Lower leg skin (tissue), 4 donors: Measurements from ENCODE around the gene HS6ST2. TPM values are rescaled to one million over a fixed set of nuclear protein-coding genes. Genes with fewer than 3 reads are reported as not detected.

Experiments
- DNase-seq, 2 donors: peaks; one replicate each; pipeline ENCODE4 v3.0.0-alpha.2; 2019; ENCODE audit warnings: low spot score in 2 of 2
- H3K4me3 ChIP-seq: fragments of 200-600 bp; sonication (generic); 2 replicates; pipeline ENCODE4 v1.5.1; 2017; ENCODE audit warnings: mild to moderate bottlenecking, low read depth; ENCODE audit not compliant: poor library complexity, severe bottlenecking
- POLR2A ChIP-seq, 2 donors: fragments of 450-650 bp; IDR thresholded peaks; one replicate each; pipeline ENCODE4 v1.6.1; 2016 to 2017; ENCODE audit warnings: antibody characterized with exemption in 2 of 2, mild to moderate bottlenecking in 1 of 2, moderate library complexity in 1 of 2
- WGBS, 2 donors: methylation state at CpG; one replicate each; pipeline ENCODE4 v1.1.5; 2018; 5-methylcytosine and 5-hydroxymethylcytosine counted together
- intact Hi-C: fragments of 100-400 bp; cut with DNase I; formaldehyde crosslinking; loops from one replicate; pipeline ENCODE4 v1.15.0; 2023; ENCODE audit warnings: low total_unique reads
- total RNA-seq, 4 donors: library from RNA; depleted of rRNA; stranded (reverse); fragments of >200 nt; gene quantifications; one replicate each; pipeline ENCODE4 v1.1.0, GENCODE V29; 2016
- TF ChIP-seq, protein P1 (sequence below), 3 donors: fragments of 450-650 bp; IDR thresholded peaks; one replicate each; pipeline ENCODE4 v1.5.1; 2016; ENCODE audit warnings: antibody characterized with exemption in 3 of 3, mild to moderate bottlenecking in 3 of 3, moderate library complexity in 2 of 3

HS6ST2 gene
- total RNA-seq, 4 donors from 2014 or later: 0.17 to 0.29 TPM; not detected in 2

- no peak overlapping the region for H3K4me3 ChIP-seq
- WGBS, 2 donors: 79 to 91% methylated on average over 9 of the region's 9 CpGs
- DNase-seq: no peak
- intact Hi-C loops: no loop called here
- TF ChIP-seq POLR2A (IDR thresholded peaks at IDR 0.05): no peak
- TF ChIP-seq, protein P1, sequence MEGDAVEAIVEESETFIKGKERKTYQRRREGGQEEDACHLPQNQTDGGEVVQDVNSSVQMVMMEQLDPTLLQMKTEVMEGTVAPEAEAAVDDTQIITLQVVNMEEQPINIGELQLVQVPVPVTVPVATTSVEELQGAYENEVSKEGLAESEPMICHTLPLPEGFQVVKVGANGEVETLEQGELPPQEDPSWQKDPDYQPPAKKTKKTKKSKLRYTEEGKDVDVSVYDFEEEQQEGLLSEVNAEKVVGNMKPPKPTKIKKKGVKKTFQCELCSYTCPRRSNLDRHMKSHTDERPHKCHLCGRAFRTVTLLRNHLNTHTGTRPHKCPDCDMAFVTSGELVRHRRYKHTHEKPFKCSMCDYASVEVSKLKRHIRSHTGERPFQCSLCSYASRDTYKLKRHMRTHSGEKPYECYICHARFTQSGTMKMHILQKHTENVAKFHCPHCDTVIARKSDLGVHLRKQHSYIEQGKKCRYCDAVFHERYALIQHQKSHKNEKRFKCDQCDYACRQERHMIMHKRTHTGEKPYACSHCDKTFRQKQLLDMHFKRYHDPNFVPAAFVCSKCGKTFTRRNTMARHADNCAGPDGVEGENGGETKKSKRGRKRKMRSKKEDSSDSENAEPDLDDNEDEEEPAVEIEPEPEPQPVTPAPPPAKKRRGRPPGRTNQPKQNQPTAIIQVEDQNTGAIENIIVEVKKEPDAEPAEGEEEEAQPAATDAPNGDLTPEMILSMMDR (IDR thresholded peaks at IDR 0.05): no peak
Measured at GRCh38 chrX:132807411-132808030, 150.9 kb downstream of the HS6ST2 start.

DNA sequence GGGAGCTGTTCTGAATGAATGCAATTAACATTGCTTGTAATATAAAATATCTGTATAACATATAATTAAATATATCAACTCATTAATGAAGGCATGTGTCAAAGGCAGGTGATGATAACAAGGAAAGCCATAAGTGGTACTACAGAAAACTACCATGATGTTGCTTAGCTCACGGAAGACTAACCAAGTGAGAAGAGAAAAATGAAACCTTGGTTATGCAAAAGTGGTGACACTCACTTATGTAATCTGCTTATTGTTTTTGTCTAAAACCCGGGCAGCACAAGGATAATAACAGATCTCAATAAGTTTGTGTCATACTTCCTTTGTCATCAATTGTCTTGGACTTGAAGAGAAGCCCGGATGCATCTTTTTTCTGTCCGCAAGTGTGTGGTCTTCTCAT, 156.4 kb downstream of the HS6ST2 start:
- no peak overlapping the region for H3K4me3 ChIP-seq
- TF ChIP-seq, protein P1 (IDR thresholded peaks at IDR 0.05): no peak
- no peak for TF ChIP-seq POLR2A (IDR thresholded peaks at IDR 0.05)

DNA sequence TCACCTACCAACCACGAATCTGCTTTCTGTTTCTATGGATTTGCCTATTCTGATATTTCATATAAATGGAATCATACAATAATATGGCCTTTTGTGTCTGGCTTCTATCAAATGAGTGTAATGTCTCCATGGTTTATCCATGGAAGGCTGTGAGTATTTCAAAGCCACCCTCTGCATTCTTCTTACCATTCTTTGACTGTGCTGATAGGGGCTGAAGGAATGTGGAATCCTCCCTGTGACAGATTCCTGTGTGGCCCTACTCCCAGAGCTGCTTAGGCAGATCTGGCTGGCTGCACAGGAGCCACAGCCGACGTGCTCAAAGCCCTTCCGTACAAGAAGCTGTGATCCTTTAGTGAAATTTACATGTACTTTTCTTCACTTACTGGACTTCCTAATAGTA, 163.2 kb downstream of the HS6ST2 start:
- DNase-seq: no peak
- WGBS, 2 donors: 74 to 87% methylated on average over 4 of the region's 4 CpGs
- TF ChIP-seq, protein P1 (IDR thresholded peaks at IDR 0.05): no peak
- no peak for TF ChIP-seq POLR2A (IDR thresholded peaks at IDR 0.05)
- intact Hi-C loops: no loop called here
- H3K4me3 ChIP-seq: no peak overlapping the region

More for the DNA sequence above, 156.4 kb downstream of the HS6ST2 start:
- intact Hi-C loops: no loop called here
- DNase-seq: no peak
- WGBS, 2 donors: 70 to 81% methylated on average over 4 of the region's 4 CpGs

- intact Hi-C loops: no loop called here
- no peak overlapping the region for H3K4me3 ChIP-seq
- TF ChIP-seq, protein P1 (IDR thresholded peaks at IDR 0.05): no peak
- TF ChIP-seq POLR2A (IDR thresholded peaks at IDR 0.05): no peak
- no peak for DNase-seq
- WGBS, 2 donors: 66 to 70% methylated on average over 2 of the region's 2 CpGs
Measured at GRCh38 chrX:132791714-132792113, 166.7 kb downstream of the HS6ST2 start.

DNA sequence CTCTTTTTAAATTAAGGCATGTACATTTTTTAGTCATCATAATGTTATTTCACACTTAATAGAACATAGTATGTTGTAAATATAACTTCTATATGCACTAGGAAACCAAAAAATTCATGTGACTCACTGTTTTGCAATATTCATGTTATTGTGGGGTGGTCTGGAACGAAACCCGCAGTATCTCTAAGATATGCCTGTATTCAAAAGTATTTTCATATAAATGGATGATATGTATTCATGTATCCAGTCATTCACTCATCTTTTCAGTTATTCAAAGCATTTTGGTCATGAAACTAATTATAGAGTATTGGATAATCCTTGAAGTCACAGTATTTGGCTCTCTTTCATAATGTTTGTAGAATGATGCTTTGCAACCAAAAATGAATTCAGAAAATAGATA, 168.1 kb downstream of the HS6ST2 start:
- TF ChIP-seq, protein P1 (IDR thresholded peaks at IDR 0.05): no peak
- no peak for TF ChIP-seq POLR2A (IDR thresholded peaks at IDR 0.05)
- WGBS, 2 donors: 71 to 94% methylated on average over 2 of the region's 2 CpGs
- intact Hi-C loops: no loop called here
- H3K4me3 ChIP-seq: no peak overlapping the region
- no peak for DNase-seq

GRCh38 chrX:132786217-132786616, 172.2 kb downstream of the HS6ST2 start:
- TF ChIP-seq, protein P1 (IDR thresholded peaks at IDR 0.05): no peak
- no peak for TF ChIP-seq POLR2A (IDR thresholded peaks at IDR 0.05)
- DNase-seq: no peak
- 75 to 100% methylated on average over 1 of the region's 1 CpG for WGBS, 2 donors
- intact Hi-C loops: no loop called here
- H3K4me3 ChIP-seq: no peak overlapping the region
